DND-41 (cell line): ENCODE measurements around the gene AFAP1L1.

Experiments
- EZH2 ChIP-seq: IDR thresholded peaks from 3 replicates; pipeline ENCODE4 v1.6.1; 2012; ENCODE audit warnings: borderline replicate concordance, low read depth, mild to moderate bottlenecking, moderate library complexity, low read length, inconsistent platforms; ENCODE audit not compliant: severe bottlenecking
- TF ChIP-seq, protein P1 (sequence below): IDR thresholded peaks from 2 replicates; pipeline ENCODE4 v1.5.1; 2012; ENCODE audit warnings: borderline replicate concordance, low read length, moderate library complexity, mild to moderate bottlenecking; ENCODE audit not compliant: poor library complexity, severe bottlenecking; ENCODE audit errors: extremely low read depth

DNA sequence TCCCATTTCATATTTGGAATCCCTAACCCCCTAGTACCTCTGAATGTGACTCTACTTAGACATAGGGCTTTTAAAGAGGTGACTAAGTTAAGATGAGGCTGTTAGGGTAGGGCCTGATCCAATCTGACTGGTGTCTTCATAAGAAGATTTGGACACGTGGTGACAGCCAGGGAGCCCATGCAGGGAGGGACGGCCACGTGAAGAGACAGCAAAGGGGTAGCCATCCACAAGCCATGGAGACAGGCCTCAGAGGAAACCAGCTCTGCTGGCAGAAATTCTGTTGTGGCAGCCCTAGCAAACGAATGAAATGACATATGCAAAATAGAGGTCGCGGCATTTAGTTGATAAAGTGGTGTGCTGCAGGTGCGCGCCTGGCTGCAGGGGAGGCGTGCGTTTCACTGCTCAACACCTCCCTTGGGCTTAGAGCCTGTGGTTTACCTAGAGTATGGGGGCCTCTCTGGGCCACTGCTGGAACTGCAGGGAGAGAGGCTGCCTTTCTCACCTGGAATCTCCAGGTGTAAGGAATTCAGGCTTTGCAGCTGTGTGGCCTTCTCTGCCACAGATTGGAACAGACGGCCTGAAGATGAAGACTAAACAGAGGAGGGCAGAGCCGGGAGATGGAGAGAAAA, 7.1 kb upstream of the AFAP1L1 start:
- TF ChIP-seq, protein P1, sequence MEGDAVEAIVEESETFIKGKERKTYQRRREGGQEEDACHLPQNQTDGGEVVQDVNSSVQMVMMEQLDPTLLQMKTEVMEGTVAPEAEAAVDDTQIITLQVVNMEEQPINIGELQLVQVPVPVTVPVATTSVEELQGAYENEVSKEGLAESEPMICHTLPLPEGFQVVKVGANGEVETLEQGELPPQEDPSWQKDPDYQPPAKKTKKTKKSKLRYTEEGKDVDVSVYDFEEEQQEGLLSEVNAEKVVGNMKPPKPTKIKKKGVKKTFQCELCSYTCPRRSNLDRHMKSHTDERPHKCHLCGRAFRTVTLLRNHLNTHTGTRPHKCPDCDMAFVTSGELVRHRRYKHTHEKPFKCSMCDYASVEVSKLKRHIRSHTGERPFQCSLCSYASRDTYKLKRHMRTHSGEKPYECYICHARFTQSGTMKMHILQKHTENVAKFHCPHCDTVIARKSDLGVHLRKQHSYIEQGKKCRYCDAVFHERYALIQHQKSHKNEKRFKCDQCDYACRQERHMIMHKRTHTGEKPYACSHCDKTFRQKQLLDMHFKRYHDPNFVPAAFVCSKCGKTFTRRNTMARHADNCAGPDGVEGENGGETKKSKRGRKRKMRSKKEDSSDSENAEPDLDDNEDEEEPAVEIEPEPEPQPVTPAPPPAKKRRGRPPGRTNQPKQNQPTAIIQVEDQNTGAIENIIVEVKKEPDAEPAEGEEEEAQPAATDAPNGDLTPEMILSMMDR, result peak; percentile 40
- TF ChIP-seq EZH2, result no peak
